ENCODE measurements around the gene FN1.
A peak's percentile ranks its signal among the peaks of the same experiment; 100 is the strongest.

FN1 gene

DNA sequence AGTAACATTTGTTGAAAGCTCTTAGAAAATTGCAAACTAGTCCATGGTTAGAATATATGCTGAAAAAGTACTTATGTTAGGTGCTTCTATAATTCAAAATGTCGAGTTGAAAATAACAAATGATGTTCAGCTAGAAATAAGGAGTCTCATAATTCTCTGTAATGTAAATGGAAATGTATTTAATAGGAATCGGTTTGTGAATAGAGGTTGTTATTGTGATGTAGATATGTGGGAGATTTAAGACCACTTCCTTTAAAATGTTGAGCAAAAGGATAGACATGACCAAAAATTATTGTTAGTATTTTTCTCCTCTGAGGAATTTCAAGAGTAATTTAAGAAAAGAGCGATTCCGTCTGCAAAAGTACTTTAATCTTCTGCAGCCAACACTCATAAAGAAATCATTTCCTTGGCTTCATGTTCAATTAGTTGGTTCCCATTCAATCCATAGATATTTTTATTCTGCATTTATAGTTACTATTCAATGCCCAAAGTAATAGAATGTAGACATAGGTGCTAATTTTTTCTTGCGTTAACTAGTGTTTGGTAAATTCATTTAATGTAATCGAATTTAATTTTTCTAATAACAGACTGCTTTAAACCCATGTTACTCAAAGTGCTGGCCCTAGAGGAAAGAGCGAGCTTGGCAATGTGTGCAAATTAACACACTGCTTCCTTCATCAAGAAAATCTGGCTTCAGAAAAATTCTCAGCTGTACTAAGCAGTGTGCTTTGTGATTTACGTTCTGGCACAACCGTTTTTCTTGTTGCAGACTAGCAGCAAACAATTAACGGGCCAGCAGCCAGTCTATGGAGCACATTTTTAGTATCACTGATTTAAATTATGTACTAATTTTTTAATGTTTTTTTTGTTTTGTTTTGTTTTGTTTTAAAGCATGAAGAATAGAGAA is 32.2 kb downstream of the FN1 start:
- no peak for ATAC-seq (ENCODE audit: low read depth)

GRCh38 chr2:215401896-215402379 is 33.9 kb downstream of the FN1 start:
- TF ChIP-seq CTCF (IDR thresholded peaks at IDR 0.05; ENCODE audit: poor library complexity, severe bottlenecking): no peak
- no peaks in the 10 kb centered on the region for H3K27me3 ChIP-seq (ENCODE audit: insufficient read depth, poor library complexity, severe bottlenecking)
- DNase-seq (ENCODE audit: low spot score): no peak
- peak; percentile 24; the same call in 2 of the 3 replicates for ATAC-seq (ENCODE audit: low read depth)
- peak overlapping the region; percentile 17 for H3K27ac ChIP-seq (ENCODE audit: poor library complexity, severe bottlenecking)
- no peaks in the 10 kb centered on the region for H3K4me1 ChIP-seq (ENCODE audit: insufficient read depth, poor library complexity, severe bottlenecking)
- H3K9me3 ChIP-seq (ENCODE audit: severe bottlenecking): no peaks in the 10 kb centered on the region
- H3K4me3 ChIP-seq (ENCODE audit: severe bottlenecking): no peak overlapping the region
- peaks cover 98% of the 10 kb centered on the region for H3K36me3 ChIP-seq (ENCODE audit: low read depth)

More for the DNA sequence above, 32.2 kb downstream of the FN1 start:
- Histone ChIP-seq H3K9me3 (ENCODE audit: severe bottlenecking) (no peaks in the 10 kb centered on the region), H3K4me3 (ENCODE audit: severe bottlenecking) (no peak overlapping the region), H3K36me3 (ENCODE audit: low read depth) (peaks cover 98% of the 10 kb centered on the region), H3K27ac (ENCODE audit: poor library complexity, severe bottlenecking) (no peak overlapping the region), H3K4me1 (ENCODE audit: insufficient read depth, poor library complexity, severe bottlenecking) (no peaks in the 10 kb centered on the region), H3K27me3 (ENCODE audit: insufficient read depth, poor library complexity, severe bottlenecking) (no peaks in the 10 kb centered on the region)
- no peak for TF ChIP-seq CTCF (IDR thresholded peaks at IDR 0.05; ENCODE audit: poor library complexity, severe bottlenecking)
- no peak for DNase-seq (ENCODE audit: low spot score)

DNA sequence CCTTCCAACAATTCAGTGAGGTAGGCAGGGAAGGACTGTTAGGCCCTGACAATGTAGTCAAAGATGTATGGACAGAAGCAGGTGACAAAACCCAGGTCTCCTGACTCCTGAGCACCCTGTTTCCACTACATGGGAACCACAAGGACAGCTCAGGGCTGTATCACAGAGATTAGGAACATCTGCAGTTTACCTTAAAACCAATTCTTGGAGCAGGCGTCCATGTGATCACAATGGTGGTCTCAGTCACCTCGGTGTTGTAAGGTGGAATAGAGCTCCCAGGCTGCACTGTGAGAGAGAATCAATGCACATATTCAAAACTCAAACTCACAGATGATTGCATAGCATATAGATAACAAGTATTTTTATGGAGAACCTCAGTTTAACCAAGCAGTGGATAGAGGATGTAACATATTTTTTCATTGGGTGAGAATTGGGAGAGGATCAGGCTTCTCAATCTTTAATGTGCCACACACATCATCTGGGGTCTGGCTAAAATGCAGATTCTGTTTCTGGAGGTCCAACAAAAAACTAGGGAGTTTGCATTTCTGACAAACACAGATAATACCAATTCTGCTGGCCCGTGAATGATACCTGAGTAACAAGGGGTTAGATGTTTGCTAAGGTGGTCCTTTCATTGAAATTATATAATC is 36.7 kb downstream of the FN1 start:
- ATAC-seq (ENCODE audit: low read depth) (no peak), DNase-seq (ENCODE audit: low spot score) (no peak)
- no peaks in the 10 kb centered on the region for H3K27me3 ChIP-seq (ENCODE audit: insufficient read depth, poor library complexity, severe bottlenecking)
- peaks cover 98% of the 10 kb centered on the region for H3K36me3 ChIP-seq (ENCODE audit: low read depth)
- no peak overlapping the region for H3K27ac ChIP-seq (ENCODE audit: poor library complexity, severe bottlenecking)
- TF ChIP-seq CTCF (IDR thresholded peaks at IDR 0.05; ENCODE audit: poor library complexity, severe bottlenecking): no peak
- no peak overlapping the region for H3K4me3 ChIP-seq (ENCODE audit: severe bottlenecking)
- H3K4me1 ChIP-seq (ENCODE audit: insufficient read depth, poor library complexity, severe bottlenecking): no peaks in the 10 kb centered on the region
- no peaks in the 10 kb centered on the region for H3K9me3 ChIP-seq (ENCODE audit: severe bottlenecking)

- no peak for TF ChIP-seq CTCF (IDR thresholded peaks at IDR 0.05; ENCODE audit: poor library complexity, severe bottlenecking)
- H3K4me1 ChIP-seq (ENCODE audit: insufficient read depth, poor library complexity, severe bottlenecking): no peaks in the 10 kb centered on the region
- H3K27ac ChIP-seq (ENCODE audit: poor library complexity, severe bottlenecking): peak overlapping the region; percentile 9
- no peaks in the 10 kb centered on the region for H3K27me3 ChIP-seq (ENCODE audit: insufficient read depth, poor library complexity, severe bottlenecking)
- H3K36me3 ChIP-seq (ENCODE audit: low read depth): peaks cover 98% of the 10 kb centered on the region
- ATAC-seq (ENCODE audit: low read depth) (no peak; the same call in 2 of the 3 replicates), DNase-seq (ENCODE audit: low spot score) (no peak)
- H3K9me3 ChIP-seq (ENCODE audit: severe bottlenecking): no peaks in the 10 kb centered on the region
- H3K4me3 ChIP-seq (ENCODE audit: severe bottlenecking): no peak overlapping the region
Observed at GRCh38 chr2:215397632-215398341, 38.1 kb downstream of the FN1 start.
